GM10266 (cell line): Measurements from ENCODE around the gene TENM4.

Experiments used
- DNase-seq: peaks from one replicate; pipeline ENCODE4 v3.0.0; 2012; ENCODE audit errors: extremely low spot score
- CTCF ChIP-seq: IDR thresholded peaks from 2 replicates; pipeline ENCODE4 v1.5.1; 2012; ENCODE audit warnings: mild to moderate bottlenecking, low read depth; ENCODE audit not compliant: control insufficient read depth, insufficient read depth; ENCODE audit errors: missing control alignments

TENM4 gene

DNA sequence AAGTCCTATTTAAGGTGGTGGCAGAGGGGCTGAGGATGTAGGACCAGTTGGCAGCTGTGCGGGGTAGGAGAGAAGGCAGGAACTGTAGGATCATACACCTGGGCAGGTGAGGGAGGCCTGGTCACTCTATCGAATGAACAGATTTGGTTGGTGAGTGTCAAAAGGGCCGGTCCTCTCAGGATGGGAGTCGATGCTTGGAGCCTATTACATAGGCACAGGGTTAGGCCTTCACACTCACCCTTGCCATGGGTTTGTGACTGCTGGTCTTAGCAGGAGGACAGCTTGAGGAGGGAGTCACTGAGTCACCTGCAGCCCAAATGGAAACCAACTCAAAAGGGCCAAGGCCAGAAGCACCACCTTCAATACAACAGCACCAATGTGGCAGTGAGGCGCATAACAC lies 786.0 kb downstream of the TENM4 start:
- no peak for DNase-seq
- TF ChIP-seq CTCF, result no peak

GRCh38 chr11:78654071-78654470 lies 786.8 kb downstream of the TENM4 start:
- TF ChIP-seq CTCF, result no peak
- no peak for DNase-seq

DNA sequence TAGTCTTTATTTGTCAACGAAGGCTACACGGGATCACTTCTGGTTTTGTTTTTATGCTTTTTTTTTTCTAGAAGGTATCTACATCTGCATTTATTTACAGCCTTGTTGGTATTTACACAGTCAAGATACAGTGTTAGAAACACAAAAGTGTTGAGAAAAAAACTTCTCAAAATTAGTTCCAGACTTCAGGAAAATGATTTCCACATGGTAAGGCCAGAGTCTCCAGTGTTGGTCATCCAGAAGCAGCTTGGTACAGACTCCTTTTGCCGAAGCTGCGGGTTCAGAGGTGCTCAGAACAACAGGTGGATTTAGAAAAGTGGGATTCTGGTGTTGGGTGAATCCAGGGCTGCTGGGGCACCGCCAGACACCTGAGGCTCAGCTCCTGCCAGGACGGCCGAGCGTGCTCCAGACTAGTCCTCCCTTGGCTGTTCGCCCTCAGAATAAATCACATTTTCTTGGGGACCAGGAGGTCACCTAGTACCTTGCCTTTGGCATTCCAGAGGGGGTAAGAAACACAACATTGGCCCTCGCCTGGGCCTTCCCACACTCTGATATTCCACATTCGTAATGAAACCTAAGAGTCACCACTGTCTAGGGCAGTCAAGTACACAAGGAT lies 787.4 kb downstream of the TENM4 start:
- no peak for TF ChIP-seq CTCF

DNA sequence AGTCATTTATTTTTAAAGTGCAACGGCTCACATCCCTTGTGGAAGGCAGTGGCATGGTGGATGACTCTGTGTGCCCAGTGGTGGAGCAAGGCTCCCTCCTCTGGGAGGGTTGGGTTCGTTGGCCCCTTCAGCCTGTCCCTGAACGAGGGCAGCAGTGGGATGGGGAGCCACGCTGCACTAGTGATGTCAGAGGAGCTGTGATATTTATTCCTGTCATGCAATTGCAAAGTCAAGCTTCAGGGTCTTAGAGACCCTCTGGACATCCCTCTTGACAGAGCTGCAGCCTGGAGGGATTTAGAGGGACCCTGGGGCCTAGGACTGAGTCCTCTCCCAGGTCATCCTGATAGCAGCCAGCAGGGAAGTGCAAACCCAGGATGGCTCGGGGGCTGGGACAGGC lies 788.0 kb downstream of the TENM4 start:
- no peak for TF ChIP-seq CTCF
- no peak for DNase-seq

More for the DNA sequence above, 787.4 kb downstream of the TENM4 start:
- no peak for DNase-seq

GRCh38 chr11:78651923-78652842 lies 788.6 kb downstream of the TENM4 start:
- TF ChIP-seq CTCF, result no peak
- DNase-seq, result no peak

DNA sequence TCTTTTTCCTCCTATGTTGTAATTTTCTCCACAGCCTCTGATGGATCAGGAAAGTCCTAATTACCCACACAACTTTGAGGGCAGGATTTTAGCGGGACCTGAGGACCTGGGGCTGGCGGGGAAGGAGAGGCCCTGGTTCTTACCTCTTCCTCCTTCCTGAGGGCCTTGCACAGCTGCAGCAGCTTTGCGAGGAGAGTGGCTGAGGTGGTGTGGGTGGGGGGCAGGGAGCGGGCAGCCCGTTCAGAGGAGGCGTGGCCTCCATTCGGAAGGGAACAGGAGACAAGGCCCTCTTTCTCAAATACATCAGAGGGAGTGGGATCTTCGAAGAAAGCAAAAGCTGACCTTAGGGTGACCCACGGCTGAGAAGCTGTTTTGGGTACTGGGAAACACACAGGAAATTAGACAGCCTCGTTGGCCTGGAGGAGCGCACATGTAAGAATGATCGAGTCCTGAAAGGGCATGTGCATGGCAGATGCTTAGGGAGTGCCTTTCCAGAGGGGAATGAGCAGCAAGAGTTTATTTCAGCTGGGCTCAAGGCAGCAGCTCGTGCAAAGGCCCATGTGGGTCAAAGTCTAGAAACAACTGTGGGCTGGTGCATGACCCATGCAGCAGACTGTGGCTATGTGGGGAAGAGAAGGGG lies 789.6 kb downstream of the TENM4 start:
- TF ChIP-seq CTCF, result no peak
- no peak for DNase-seq
